ENCODE data around the gene MAPT.
A peak's percentile ranks its signal among the peaks of the same experiment; 100 is the strongest.
"Not testable (repeated sequence)": the region's sequence is repeated elsewhere in the genome, so short reads cannot be mapped to it uniquely, and the experiment has no call there.

The MAPT gene

DNA sequence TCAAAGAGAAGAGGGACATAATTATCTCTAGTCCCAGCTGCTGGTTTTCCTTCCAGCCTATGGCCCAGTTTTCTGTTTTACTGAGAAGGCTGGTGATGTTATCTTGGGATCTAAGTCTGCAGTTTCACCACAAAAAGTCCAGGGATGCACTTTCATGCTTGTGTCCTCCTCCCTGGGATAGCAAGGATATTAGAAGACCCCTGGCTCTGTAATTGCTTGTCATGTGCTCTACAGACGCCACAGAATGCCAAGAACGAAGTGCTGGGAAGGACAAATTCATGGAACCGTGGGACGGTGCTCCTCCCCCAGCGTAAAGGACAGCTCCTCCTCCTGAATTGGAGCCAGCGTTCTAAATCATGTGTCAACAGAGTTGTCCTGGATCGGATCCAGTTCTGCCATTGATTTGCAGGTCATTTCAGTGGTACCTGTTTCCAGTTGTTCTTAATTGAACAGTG is 8.6 kb downstream of the MAPT start:
- peak; percentile 65 for DNase-seq

DNA sequence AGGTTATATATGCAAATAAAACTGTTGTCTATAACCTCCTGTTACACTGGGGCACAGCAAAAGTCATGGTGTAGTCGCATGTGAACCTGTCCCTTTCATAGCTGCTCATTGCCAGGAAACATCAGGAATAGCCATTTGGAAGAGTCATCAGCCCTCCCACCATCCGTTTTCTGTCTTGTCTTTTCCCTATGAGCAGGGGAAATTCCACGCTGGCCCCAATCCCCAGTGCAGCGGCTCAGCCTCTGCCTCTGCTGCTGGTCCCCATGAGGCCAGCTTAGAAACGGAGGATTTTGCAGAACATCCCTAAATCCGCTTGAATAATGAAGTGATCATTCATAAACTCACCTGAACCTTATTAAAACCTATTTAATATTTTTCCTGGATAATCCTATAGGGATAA is 10.5 kb downstream of the MAPT start:
- DNase-seq, result no peak

DNA sequence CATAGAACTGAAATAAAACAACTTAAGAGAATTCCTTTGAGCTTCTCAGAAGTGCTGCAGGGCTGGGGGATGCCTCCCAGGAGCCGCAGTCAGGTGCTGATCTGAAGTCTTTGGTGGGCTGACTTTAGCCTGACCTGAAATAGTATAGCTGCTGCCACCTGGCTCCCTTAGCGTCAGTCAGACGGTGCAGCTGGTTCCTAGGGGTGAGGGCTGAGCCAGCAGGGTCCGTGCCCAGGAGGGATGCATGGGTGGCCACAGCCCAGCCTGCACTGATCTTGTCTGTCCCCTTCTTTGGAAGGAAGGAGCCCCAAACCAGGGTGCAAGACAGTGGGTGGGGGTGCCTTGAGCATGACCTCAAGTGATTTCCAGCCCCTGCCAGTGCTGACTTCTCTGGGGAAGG is 11.5 kb downstream of the MAPT start:
- DNase-seq, result no peak

DNA sequence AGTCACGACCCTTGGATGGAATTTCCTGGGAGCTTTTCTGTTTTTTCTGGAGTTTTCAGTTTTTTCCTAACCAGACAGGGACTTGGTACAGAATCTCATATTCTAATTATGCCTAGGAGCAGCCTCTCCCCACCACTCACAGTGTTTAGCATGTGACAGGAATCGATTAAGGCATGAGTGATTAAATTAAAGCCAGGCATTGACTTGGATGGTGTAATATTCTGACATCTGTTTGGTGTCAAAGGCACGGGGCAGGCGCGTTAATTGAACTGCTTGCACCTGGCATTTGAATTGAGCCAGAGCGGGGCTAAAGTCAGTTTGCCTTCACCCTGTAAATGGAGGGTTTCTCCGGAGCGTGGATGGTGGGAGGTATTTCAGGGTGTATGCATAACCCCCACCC is 11.9 kb downstream of the MAPT start:
- DNase-seq, result peak; percentile 47

DNA sequence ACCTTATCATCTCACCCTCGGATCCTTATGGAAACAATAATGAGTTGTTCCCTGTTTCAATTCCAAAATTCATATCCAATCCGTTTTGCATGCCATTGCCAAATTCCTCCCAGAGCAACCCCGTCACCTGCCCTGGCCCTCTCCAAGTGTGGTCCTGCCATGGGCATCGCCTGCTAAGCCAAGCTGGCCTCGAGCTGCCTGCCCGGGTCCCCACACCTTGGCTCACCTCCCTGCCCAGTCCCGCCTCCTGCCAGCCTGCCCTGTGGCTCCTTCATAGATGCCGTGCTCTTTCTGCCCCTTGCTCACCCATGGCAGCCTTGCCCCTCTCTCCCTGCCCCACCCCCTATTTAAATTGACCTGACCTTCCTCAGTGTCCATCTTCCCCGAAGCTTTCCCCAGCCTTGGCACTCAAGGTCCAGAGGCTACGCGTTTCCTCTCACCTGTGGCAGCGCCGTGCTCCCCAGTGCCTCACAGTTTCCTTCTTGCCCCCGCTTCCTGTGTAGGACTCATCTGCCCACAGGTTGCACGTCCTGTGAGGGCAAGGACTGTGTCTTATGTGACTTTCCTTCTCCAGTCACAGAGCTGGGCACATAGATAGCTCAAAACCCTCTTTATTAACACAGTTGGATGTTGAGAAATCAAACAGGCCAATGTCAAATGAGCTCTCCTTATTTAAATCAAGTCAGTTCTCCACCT is 12.7 kb downstream of the MAPT start:
- no peak for DNase-seq

DNA sequence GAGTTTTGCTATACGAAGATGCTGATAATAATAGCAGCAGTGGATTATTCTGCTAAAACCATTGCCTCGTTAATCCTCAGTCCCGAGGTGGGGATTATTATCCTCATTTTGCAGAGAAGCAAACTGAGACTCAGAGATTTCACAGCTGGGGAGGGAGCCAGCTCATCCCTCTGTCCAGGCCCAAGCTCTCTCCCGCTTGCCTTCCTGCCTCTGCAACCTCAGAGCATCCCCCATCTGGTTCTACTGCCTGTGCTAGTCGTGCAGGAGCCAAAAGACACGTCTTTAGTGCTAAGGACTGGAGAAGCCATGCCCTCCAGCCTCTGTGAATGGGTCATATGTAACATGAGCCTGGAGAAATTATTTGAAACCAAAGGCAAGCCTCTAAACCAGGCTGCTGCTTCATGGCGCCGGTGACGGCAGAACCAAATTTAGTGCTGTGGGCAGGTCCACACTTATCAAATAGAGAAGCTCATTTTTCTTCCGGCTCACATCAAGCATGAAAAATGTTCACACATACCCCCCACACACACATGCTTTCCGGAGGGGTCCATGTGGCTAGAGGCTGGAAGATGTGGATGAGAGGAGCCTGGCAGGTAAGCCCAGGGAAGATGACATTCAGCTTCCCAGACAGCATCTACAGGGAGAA is 13.5 kb downstream of the MAPT start:
- peak; percentile 50 for DNase-seq

DNA sequence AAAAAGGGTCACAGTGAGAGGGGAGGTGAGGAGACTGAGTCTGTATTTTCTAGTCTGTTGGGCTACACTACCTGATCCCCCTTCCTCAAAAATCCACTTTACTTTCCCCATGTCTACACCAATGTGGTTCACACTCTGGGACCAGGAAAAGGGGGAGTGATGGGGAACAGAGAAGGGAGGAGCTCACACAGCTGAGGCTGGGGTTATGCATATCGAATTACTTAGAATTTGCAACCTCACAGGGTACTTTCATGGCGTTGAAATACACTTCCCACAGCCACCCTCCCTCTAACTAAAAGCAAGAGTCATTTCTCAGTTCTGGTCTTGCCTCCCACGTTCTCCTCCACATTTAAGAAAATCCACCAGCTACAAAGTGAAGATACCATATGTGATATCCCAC is 14.1 kb downstream of the MAPT start:
- no peak for DNase-seq

DNA sequence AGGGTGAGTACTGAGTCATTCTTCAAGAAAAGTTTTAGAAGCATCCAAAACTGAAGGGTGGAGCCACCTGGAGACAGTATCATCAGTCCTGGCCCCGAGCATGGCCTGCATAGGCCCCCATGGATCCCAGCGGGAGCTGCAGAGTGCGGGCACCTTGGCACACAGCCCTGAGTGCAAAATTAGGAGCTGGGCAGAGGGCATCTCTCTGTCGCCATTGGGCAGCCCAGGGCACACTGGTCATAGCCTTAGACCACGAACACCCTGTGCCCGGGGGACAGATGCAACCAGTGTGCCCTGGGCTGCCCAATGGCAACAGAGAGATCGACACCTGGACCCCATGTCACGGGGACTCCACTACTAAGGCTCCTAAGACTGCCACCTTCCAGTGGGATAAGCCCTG is 14.6 kb downstream of the MAPT start:
- DNase-seq, result no peak

DNA sequence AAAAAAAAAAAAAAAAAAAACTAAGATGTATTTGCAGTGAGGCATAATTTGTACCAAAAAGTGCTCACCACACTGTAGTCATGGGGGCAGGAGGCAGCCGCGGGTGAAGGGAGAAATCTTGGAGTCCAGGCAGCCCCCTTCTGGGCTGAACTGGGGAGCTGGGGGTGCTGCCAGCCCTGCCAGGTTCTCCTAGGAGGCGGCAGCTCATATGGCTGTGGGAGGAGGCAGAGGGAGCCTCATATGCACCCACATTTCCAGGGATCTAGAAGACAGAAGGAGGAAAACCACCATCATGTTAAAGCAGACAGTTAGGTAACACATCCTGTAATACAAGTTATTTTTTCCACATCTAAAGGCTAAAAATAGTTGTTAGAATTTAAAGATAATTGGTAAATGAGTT is 16.3 kb downstream of the MAPT start:
- no peak for DNase-seq

DNA sequence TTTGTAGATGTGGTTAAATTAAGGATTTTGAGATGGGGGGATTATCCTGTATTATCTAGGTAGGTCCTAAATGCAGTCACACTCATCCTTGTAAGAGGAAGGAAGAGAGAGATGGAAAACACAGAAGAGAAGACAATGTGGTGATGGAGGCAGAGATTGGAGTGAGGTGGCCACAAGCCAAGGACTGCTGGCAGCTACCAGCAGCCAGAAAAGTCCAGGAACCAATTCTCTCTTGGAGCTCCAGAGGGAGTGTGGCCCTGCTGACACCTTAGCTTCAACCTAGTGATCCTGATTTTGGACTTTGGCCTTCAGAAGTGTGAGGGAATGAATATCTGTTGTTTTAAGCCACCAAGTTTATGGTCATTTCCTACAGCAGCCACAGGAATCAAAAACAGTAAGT is 18.0 kb downstream of the MAPT start:
- DNase-seq, result no peak

DNA sequence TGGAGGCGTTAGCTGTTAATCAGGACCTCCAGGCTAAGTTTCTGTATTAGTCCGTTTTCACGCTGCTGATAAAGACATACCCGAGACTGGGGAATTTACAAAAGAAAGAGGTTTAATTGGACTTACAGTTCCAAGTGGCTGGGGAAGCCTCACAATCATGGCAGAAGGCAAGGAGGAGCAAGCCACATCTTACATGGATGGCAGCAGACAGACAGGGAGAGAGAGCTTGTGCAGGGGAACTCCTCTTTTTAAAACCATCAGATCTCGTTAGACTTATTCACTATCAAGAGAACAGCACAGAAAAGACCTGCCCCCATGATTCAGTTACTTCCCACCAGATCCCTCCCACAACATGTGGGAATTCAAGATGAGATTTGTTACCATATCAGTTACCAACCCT is 18.7 kb downstream of the MAPT start:
- DNase-seq, result not testable (repeated sequence)

DNA sequence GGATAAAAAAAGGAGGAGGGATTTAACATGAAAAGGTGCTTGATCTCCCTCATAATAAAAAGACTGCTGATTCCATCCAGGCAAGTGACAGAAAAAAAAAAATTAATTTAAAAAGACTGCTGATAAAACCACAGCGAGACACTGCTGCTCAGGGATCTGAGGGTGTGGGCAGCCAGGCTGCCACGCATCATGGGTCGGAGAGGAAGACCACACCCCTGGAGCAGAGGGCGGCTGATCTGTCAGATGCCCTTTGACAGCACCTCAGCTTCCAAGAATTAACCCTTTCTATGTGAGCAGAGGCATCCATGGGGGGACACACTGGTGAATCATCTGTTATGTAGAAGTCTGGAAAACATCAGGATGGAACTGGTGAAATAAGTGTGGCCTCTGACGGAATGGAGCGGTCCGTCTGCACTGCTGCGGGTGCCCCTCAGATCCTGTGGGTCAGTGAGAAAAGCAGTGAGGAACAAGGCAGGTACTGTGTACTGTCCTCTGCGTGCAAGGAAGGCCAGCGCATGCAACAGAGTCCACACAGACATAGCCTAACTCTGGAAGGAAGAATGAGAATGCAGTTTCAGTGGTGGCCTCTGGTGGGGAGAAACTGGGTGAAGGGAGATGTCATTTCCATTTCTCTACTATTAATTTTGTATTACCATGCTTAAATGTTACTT is 19.8 kb downstream of the MAPT start:
- DNase-seq, result no peak

DNA sequence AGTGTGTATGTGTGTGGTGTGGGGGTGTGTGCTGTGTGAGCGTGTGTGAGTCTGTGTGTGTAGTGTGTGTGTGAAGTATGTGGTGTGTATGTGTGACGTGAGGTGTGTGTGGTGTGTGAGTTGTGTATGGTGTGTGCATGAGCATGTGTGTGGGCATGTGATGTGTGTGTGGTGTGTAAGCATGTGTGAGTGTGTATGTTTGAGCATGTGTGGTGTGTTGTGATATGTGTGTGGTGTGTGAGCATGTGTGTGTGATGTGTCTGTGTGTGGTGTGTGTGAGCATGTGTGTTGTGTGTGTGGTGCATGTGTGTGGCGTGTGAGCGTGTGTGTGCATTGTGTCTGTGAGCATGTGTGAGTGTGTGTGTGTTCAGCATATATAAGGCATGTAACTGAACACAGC is 20.9 kb downstream of the MAPT start:
- no peak for DNase-seq

DNA sequence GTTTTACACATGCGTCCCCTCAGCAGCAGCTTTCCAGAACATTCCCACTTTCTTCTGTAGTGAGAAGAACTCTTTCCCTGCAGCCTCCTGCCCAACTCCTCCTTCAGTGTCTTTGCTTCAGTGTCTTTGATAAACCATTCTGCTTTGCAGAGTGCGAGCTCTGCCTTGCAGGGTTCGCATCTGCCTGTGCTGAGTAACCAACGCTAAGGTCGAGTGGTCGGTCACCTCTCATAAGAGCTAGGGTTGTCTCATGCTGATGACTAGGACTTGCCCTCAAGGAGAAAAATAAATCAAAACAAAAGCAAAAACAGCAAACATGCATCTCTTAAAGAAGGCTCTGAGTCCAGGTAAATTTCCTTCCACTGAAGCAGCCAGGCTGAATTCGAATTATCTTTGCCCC is 22.7 kb downstream of the MAPT start:
- DNase-seq, result no peak

DNA sequence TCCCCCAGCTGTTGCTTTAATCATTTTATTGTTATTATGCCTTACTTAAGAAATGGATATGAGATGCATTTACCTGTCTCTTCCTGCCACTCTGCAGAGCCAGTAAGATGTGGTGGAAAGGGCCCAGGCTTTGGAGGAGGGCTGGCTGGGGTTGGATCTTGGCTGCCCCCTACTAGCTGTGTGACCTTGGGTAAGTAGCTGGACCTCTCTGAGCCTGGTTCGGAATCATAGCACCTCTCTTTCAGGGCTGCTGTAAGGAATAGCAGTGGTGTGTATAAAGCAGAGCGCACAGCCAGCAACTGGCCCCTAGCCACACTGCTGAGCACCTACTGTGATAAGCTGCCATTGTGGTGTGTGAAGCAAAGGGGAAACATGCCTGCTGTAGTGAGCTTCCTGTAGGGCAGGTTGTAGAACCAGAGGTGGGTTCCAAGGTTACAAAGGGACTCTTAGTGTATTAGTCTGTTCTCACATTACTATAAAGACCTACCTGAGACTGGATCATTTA is 23.9 kb downstream of the MAPT start:
- no peak for DNase-seq

DNA sequence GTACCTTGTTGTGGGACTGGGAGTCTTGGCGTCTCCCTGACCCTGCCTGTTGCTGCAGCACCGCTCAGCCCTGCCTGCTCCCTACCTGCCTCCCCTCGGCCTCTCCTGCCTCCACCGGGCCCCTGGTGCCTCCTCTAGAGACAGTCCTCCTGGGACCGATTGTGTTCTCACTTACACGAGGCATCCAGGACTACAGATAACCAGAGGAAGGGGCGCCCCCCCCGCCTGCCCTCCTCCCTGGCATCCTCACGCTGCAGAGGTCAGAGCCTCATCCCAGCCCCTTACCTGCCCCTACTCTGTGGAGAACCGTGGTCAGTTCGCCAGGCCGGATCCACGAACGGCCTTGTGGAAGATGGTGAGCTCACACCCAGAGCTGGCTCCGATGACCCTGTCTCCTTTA is 24.8 kb downstream of the MAPT start:
- DNase-seq, result no peak

DNA sequence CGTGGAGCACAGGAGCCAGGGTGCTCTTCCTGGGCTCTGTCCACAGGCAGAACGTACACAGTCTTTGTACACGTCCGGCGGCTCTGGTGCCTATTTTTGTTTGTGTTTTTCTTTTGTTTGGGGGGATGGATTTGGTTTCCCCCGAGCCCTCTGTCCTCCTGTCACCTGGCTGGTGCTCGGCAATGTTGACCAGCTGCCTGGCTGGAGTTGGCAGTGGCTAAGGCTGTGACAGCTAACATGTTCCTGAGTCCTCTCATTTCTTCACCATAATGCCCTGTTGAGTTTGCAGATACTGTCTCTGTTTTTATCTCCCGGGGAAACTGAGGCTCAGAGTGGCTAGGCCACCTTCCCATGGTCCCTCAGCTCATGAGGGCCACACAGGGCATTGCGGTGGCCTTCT is 25.7 kb downstream of the MAPT start:
- no peak for DNase-seq

DNA sequence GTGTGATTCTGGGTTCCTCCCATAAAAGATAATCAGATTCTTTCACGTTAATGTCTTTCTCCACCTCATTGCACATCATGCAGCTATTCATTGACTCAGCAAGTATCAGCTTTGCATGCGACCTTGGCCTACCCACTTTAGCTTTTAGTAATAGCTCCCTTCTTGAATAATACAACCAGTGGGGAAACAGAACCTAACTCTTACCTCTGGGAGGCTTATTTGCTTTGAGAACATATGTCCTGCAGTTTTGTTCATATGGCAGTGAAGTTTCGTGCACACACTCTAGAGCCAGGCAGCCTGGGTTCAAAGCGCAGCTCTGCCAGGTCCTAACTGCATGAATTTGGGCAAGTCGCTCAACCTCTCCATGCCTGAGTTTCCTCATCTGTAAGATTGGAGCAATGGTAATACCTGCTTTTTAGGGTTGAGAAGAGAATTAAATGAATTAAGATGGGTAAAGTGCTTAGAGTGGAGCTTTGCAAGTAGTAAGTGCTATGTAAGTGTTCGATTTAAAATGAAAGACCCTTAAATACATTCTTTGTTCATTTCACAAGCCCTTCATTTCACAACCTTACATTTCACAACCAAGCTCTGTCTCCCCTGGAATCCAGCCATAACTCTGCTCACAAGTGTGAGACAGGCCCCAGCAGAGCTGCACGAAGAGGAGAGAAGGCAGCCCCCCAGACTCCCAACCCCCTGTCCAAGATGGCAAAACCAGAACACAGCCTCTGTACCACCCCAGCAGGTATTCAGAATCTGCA is 29.3 kb downstream of the MAPT start:
- DNase-seq, result no peak

DNA sequence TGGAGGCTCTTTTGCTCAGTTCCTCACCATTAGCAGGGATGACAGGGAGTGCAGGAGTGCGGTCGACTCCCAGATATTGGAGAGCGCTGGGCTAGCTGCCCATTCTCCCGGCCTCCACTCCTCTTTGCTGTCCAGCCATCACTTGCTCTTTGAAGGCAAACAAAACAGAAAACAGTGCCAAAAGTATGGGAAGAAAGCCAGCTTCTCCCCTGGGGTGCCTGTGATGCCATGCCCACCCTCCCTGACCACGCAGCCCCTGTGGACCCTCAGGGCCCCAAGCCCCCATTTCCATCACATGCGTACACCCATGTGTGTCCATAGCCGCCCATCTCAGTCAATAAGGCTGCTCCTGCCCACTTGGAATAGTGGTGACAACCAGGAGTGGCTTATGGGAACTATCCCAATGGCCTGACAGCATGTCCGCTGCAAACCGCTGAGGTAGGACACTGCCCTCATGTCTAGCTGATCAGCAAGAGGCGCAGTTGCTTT is 30.0 kb downstream of the MAPT start:
- no peak for DNase-seq

DNA sequence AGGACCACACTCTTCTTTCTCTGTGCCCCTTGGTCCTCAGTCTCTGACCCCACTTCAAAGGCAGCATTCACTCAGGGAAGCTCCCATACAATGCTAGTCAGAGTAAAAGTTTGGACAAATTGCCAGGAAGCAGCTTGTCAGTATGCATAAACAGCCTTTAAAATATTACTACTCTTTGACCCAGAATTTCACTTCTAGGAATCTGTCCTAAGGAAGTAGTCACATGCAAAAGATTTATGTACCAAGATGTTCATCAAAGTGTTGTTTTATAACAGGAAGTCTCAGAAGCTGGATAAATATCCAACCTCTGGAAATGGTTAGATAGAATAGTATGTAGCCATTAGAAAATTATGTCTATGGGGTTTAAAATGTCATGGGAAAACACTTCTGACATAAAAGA is 31.0 kb downstream of the MAPT start:
- DNase-seq, result no peak

DNA sequence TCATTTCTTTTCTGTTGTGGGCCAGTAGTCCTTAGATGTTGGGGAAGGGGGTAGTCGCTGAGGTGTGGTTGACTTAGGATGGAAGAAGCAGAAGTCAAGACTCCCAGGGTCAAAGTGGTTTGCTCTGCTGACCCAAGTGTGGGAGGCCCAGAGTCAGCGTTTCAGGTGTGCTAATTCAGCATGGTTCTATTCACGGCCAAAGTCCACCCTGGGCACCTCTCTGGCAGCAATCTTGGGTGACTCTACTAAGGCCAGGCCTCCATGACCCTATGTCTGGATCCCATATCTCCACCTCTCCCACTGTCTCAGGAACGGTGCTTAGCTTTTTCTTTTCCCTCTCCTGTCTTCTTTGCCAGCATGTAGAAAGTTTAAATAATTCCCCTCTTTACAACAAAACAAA is 32.9 kb downstream of the MAPT start:
- DNase-seq, result no peak

DNA sequence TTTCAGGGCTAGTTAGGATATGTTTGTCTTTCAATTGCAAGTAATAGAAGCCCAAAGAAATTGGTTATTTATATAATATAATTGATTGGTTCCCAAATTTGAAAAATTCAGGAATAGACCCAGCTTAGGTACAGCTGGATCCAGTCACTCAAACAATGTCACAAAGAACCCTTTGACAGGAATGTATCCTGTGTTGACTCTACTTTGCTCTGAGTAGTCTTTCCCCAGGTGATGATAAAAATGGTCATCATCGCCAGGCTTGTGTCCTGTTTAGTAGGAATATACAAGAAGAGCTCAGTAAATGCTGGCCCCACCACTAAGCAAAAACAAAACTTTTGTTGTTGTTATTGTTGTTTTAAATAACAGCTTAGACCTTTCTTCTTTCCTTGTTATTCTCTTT is 35.0 kb downstream of the MAPT start:
- DNase-seq, result no peak

DNA sequence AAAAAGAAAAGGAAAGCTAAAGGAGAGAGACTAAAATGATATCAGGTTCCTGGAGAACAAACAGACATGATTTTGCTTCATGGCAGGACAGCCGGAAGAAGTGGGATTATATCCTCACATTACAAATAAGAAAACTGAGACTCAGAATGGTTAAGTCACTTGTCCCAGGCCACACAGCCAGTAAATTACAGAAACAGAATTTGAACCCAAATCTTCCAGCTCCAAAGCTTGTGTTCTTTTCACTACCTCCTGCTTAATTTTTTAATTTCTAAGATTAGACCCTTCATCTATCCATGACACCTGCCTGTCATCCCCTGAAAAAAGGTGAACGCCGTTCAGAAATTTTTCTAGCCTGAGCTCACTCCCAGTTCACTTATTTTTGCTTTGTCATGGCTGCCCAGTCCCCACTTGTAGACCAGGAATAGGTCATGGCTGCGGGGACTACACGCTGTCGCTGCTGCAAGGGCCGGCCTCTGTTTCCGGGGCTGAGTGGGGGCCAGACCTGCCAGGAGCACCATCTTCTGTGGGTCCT is 36.1 kb downstream of the MAPT start:
- DNase-seq, result no peak

Data from NCI-H2107 (cell line).